GM19395 (cell line): ENCODE data around the gene IGF2BP2.
"Not testable (repeated sequence)": the region's sequence is repeated elsewhere in the genome, so short reads cannot be mapped to it uniquely, and the experiment has no call there.

Experiments used
- ATAC-seq: cut with Tn5 transposase; IDR thresholded peaks from one replicate; pipeline ENCODE4 v1.9.1; 2021; ENCODE audit warnings: mild to moderate bottlenecking, moderate library complexity; ENCODE audit not compliant: unreplicated experiment

Gene IGF2BP2

GRCh38 chr3:185716436-185717108, 108.3 kb downstream of the IGF2BP2 start:
- ATAC-seq: no peak

DNA sequence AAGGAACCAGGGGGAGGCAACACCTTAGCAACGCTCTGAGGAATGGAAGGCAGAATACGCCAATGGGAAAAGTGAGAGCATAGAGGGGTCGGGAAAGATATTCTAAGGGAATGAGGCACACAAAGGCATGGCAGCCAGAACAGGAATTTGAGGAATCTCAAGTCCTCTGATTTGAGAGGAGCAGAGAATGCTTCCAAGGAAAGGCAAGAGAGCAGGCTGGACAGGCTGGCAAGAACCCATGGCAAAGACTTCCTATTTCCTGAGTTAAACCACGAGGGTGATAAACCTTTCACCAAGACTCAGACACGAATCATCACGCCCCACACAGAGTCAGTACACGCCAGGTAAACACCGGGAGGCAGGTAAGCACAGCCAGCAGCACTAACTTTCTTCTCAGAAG, 109.8 kb downstream of the IGF2BP2 start:
- ATAC-seq: no peak

DNA sequence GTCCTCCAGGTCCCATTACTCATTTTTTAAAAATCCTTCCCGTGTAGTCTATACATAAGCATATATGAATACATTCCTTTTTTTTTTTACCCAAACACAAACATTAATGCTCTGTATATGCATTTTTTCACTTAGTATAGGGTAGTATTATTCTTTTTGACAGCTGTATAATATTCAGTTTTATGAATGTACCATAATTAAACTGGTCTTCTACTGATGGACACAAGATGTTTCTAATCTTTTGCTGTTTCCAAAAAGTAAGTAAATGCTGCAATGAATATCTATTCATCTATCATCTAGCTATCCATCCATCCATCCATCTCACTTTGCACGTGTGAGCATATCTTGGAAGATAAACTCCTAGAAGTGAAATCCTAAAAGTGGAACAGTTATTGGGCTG, 110.8 kb downstream of the IGF2BP2 start:
- ATAC-seq: no peak

- no peak for ATAC-seq
Measured at GRCh38 chr3:185713015-185713414, 111.8 kb downstream of the IGF2BP2 start.

- no peak for ATAC-seq
Measured at GRCh38 chr3:185712337-185712736, 112.5 kb downstream of the IGF2BP2 start.

DNA sequence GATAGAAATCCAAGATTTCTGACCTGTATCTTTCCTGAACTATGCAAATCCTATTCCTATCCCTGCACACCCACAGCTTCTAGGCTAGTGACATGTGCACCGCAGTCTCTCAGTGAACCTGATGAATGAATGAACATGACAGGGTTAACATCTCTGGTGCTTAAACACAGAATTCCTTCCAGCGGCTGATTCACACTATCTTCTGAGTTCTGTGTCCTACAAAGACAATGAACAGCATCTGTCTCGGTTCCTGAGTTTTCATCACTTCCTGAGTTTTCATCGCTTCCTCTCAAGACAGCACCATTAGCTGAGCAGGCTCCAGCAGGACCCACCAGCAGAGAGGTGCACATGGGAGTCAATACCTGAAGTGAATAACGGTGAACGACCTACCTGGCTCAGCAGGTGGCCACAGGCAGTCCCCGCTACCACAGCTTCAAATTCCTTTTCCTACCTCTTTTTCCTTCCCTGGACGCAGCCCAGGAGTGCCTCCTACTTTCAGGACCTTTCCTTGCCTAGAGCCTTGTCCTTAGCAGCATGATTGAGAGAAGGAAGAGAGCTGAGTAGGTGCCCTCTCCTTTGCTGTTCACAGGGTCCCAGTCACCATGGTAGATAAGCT, 113.5 kb downstream of the IGF2BP2 start:
- ATAC-seq: no peak

- ATAC-seq: no peak
Measured at GRCh38 chr3:185709251-185709955, 115.4 kb downstream of the IGF2BP2 start.

DNA sequence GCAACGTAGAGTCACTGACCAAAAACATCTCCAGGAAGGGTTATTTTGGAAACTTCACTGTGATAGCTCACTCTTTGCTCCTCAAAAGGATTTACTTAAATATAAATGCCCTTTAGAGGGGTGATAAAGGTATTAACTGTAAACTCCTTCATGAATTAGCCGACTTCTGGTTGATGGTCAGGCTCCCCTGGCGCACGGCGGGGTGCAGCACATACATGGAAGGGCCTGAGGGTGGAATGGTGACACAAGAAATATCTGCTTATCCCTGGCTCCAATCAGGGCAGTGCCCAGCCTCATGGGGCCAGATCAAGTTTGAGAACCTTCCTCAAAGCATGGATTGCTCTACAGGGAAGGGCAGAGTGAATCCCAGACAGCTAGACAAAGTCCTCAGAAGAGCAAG, 116.5 kb downstream of the IGF2BP2 start:
- no peak for ATAC-seq

DNA sequence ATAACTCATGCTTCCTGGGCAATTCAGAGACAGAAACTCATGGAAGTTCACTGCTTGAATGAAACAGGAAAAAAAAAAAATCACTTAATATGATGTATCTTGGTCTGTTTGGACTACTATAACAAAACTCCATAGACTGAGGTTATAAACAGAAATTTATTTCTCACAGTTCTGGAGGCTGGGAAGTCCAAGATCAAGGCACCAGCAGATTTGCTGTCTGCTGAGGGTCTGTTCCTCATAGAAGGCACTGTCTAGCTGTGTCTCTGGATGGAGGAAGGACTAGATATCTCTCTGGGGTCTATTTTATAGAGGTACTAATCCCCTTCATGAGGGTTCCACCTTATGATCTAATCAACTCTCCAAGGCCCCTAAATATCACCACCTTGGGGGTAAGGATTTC, 119.3 kb downstream of the IGF2BP2 start:
- no peak for ATAC-seq

- no peak for ATAC-seq
Measured at GRCh38 chr3:185702262-185703225, 122.3 kb downstream of the IGF2BP2 start.

DNA sequence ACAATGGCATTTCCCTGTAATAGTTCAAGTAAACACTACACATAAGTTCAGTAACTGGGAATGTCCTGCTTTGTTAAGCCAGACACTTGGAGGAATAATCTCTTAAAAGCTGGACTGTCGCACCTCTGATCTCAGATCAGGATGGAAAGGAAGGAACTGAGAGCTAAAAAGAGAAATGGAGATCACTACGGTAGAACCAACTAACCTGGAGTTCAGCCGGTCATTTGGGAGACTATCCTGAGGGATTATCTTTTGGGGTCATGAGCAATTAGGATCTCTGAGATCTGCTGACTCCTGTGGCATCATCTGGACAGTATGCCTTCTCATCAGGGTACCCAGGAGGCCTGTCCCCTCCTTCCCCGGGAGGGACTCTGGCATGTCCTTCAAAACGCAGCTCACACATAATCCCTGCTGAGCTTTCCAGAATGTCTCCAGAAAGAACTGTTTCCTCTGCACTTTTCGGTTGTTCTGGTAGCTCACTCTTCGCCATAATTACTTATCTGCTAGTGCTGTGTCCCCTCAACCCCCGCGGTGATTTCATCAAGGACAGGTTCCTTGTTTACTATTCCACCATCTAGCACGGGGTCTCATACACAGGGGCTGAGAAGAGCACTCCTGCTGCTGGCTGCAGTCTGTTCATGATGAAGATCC, 123.1 kb downstream of the IGF2BP2 start:
- no peak for ATAC-seq

DNA sequence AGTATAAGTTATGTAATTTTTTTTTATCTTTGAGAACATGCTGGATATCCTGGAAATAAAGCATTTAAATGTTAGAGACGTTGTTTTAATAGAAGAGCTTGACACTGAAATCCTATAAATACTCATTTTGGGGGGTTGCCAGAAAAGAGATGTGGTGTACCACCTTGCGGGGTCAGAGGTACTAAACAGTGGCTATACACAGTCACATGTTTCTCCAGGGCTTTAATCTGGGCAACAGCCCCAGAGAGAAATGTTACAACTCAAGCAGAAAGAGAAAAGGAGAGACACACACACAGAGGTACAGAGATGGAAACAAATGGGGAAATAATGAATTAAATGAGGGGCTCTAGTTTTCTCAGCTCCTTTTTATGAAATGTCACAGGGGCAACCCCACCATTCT, 124.9 kb downstream of the IGF2BP2 start:
- ATAC-seq: no peak

DNA sequence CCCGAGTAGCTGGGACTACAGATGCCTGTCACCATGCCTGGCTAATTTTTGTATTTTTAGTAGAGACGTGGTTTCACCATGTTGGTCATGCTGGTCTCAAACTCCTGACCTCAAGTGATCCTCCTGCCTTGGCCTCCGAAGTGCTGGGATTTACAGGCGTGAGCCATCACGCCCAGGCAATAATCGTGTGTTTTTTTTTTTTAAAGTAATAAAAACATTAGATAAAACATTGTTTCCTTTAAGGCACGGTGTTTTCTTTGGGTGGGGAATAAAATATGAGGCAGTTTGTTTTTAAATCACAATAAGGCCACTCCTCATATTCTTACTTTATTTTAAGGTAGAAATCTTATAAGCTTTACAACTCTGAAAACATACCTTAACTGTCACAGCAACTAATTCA, 127.6 kb downstream of the IGF2BP2 start:
- not testable (repeated sequence) for ATAC-seq

- ATAC-seq: no peak
Measured at GRCh38 chr3:185696039-185696438, 128.8 kb downstream of the IGF2BP2 start.

DNA sequence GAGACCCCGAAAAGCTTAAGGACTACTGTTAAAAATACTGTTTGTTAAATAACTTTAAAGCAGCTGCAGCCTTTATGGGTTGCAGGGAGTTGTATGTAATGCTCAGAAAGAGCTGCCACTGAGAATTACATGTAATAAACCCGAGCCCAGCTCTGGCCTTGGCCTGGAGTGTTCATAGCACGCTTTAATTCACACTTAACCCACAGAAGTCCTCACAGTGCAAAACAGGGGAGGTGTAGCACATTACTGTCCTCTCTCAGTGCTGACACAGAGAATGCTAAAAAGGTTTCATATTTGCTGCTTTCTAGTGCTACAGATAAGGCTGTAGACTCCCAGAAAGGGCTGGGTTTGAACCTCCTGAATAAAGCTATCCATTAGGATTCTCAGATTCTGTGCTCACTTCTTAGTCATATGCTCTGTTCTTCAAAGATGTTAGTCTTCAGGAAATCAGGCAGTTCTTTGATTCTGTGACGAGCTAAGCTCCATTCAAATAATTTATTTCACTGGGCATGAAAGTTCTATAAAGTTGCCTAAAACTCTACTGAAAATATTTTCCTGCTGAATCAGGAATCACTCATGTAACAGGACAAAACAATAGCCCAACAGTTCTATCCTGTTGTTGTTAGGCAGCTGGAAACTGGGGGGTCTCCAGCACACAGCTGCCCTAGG, 130.7 kb downstream of the IGF2BP2 start:
- no peak for ATAC-seq

GRCh38 chr3:185691622-185692021, 133.2 kb downstream of the IGF2BP2 start:
- ATAC-seq: no peak

- no peak for ATAC-seq
Measured at GRCh38 chr3:185687271-185687878, 137.5 kb downstream of the IGF2BP2 start.

- no peak for ATAC-seq
Measured at GRCh38 chr3:185685231-185686035, 139.4 kb downstream of the IGF2BP2 start.

DNA sequence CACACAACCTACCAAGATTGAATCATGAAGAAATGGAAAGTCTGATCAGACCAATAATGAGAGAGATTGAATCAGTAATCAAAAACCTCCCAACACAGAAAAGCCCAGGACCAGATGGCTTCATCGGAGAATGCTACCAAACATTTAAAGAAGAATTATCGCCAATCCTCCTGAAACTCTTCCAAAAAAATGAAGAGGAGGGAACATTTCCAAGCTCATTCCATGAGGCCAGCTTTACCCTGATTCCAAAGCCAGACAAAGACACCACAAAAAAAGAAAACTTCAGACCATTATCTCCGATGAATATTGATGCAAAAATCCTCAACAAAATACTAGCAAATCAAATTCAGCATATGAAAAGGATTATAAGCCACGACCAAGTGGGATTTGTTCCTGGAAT, 144.6 kb downstream of the IGF2BP2 start:
- no peak for ATAC-seq
